Gastroesophageal sphincter (tissue), 4 donors: Measurements from ENCODE around the gene VSIG10. TPM values are rescaled to one million over a fixed set of nuclear protein-coding genes. Genes with fewer than 3 reads are reported as not detected.
"Not testable (repeated sequence)": the region's sequence is repeated elsewhere in the genome, so short reads cannot be mapped to it uniquely, and the experiment has no call there.

Experiments used
- ATAC-seq: fragments of 150-250 bp; one replicate; pipeline ENCODE4 v1.9.1; 2016; ENCODE audit warnings: mild to moderate bottlenecking, moderate library complexity
- H3K27ac ChIP-seq, 4 donors: fragments of 200-600 bp; sonication (generic) in 3 of 4; 1 replicate in 3 of 4; 2 replicates in 1 of 4; pipeline ENCODE4 v1.5.1; 2016 to 2019
- H3K27me3 ChIP-seq: fragments of 200-600 bp; sonication (generic); one replicate; pipeline ENCODE4 v1.5.1; 2019
- H3K36me3 ChIP-seq, 2 donors: fragments of 200-600 bp; sonication (generic); one replicate each; pipeline ENCODE4 v1.5.1; 2019; ENCODE audit warnings: control low read depth in 1 of 2
- H3K4me1 ChIP-seq, 3 donors: fragments of 200-600 bp; sonication (generic); 1 replicate in 2 of 3; 2 replicates in 1 of 3; pipeline ENCODE4 v1.5.1; 2016 to 2019; ENCODE audit warnings: control low read depth in 2 of 3
- H3K4me3 ChIP-seq, 2 donors: fragments of 200-600 bp; sonication (generic); one replicate each; pipeline ENCODE4 v1.5.1; 2019; ENCODE audit warnings: mild to moderate bottlenecking in 1 of 2, moderate library complexity in 1 of 2
- H3K9me3 ChIP-seq, 3 donors: fragments of 200-600 bp; sonication (generic); one replicate each; pipeline ENCODE4 v1.5.1; 2017 to 2019; ENCODE audit warnings: control low read depth in 2 of 3
- CTCF ChIP-seq, 4 experiments: fragments of 200-600 bp in 2 of 4; fragments of 450-650 bp in 2 of 4; sonication (generic) in 1 of 4; IDR thresholded peaks; one replicate each; pipeline ENCODE4 v1.5.1; 2017 to 2019; ENCODE audit warnings: antibody characterized with exemption in 4 of 4, mild to moderate bottlenecking in 2 of 4, moderate library complexity in 2 of 4
- EP300 ChIP-seq: sonication (generic); formaldehyde crosslinking; IDR thresholded peaks from one replicate; pipeline ENCODE4 v1.6.1; 2017; ENCODE audit warnings: antibody characterized with exemption, mild to moderate bottlenecking
- POLR2A ChIP-seq, 2 donors: fragments of 450-650 bp; IDR thresholded peaks; one replicate each; pipeline ENCODE4 v1.6.1; 2017; ENCODE audit warnings: antibody characterized with exemption in 2 of 2, mild to moderate bottlenecking in 2 of 2, moderate library complexity in 1 of 2
- POLR2AphosphoS5 ChIP-seq: sonication (generic); formaldehyde crosslinking; IDR thresholded peaks from one replicate; pipeline ENCODE4 v1.6.1; 2017; ENCODE audit warnings: antibody characterized with exemption
- WGBS, 2 donors: methylation state at CpG; one replicate each; pipeline ENCODE4 v1.1.5; 2018; ENCODE audit warnings: low coverage in 1 of 2; 5-methylcytosine and 5-hydroxymethylcytosine counted together
- total RNA-seq, 4 donors: library from RNA; depleted of rRNA; stranded (reverse); fragments of >200 nt; gene quantifications; one replicate each; pipeline ENCODE4 v1.1.0, GENCODE V29; 2016

Gene VSIG10
- total RNA-seq, 4 donors from 2014 or later: 14.7 to 24.6 (median 17.6) TPM

- no peaks in the 10 kb centered on the region for H3K27me3 ChIP-seq
- no peaks in the 10 kb centered on the region for H3K4me1 ChIP-seq
- H3K9me3 ChIP-seq: no peaks in the 10 kb centered on the region
- WGBS, 2 donors: 82 to 90% methylated on average over 2 of the region's 9 CpGs
- no peak for ATAC-seq
- no peak overlapping the region for H3K4me3 ChIP-seq
- peaks cover 0 to 49% of the 10 kb centered on the region in 2 donors for H3K36me3 ChIP-seq
- no peak for TF ChIP-seq CTCF (IDR thresholded peaks at IDR 0.05)
- no peak for TF ChIP-seq POLR2A (IDR thresholded peaks at IDR 0.05)
- no peak for TF ChIP-seq EP300
- no peak for TF ChIP-seq POLR2AphosphoS5
- H3K27ac ChIP-seq: no peak overlapping the region
These were observed 21.6 kb downstream of the VSIG10 start for GRCh38 chr12:118082161-118082560.

GRCh38 chr12:118081521-118081920 is 22.3 kb downstream of the VSIG10 start:
- not testable (repeated sequence) for H3K4me3 ChIP-seq, H3K27me3 ChIP-seq, H3K27ac ChIP-seq, H3K4me1 ChIP-seq, H3K9me3 ChIP-seq, ATAC-seq
- peaks cover 0 to 52% of the 10 kb centered on the region in 2 donors for H3K36me3 ChIP-seq
- WGBS, 2 donors: 94 to 100% methylated on average over 1 to 4 of the region's 9 CpGs

GRCh38 chr12:118073768-118074167 is 30.0 kb downstream of the VSIG10 start:
- Histone ChIP-seq H3K9me3 (no peaks in the 10 kb centered on the region), H3K4me1 (no peaks in the 10 kb centered on the region), H3K27ac (no peak overlapping the region), H3K4me3 (no peak overlapping the region), H3K27me3 (no peaks in the 10 kb centered on the region), H3K36me3 (peaks cover 0 to 47% of the 10 kb centered on the region in 2 donors)
- no peak for ATAC-seq
- TF ChIP-seq POLR2AphosphoS5 (no peak), POLR2A (IDR thresholded peaks at IDR 0.05) (no peak), CTCF (IDR thresholded peaks at IDR 0.05) (no peak), EP300 (no peak)
- 83 to 100% methylated on average over 1 of the region's 4 CpGs for WGBS, 2 donors

GRCh38 chr12:118070650-118071049 is 33.2 kb downstream of the VSIG10 start:
- H3K36me3 ChIP-seq: peaks cover 0 to 30% of the 10 kb centered on the region in 2 donors
- WGBS, 2 donors: 81 to 96% methylated on average over 3 of the region's 3 CpGs
- no peaks in the 10 kb centered on the region for H3K4me1 ChIP-seq
- H3K4me3 ChIP-seq: no peak overlapping the region
- H3K9me3 ChIP-seq: no peaks in the 10 kb centered on the region
- TF ChIP-seq EP300: no peak
- TF ChIP-seq POLR2AphosphoS5: no peak
- no peak for TF ChIP-seq CTCF (IDR thresholded peaks at IDR 0.05)
- no peak for TF ChIP-seq POLR2A (IDR thresholded peaks at IDR 0.05)
- no peak for ATAC-seq
- no peaks in the 10 kb centered on the region for H3K27me3 ChIP-seq
- no peak overlapping the region for H3K27ac ChIP-seq

GRCh38 chr12:118068445-118068844 is 35.4 kb downstream of the VSIG10 start:
- ATAC-seq: no peak
- TF ChIP-seq EP300 (no peak), POLR2AphosphoS5 (no peak), CTCF (IDR thresholded peaks at IDR 0.05) (no peak), POLR2A (IDR thresholded peaks at IDR 0.05) (no peak)
- 85 to 90% methylated on average over 2 of the region's 2 CpGs for WGBS, 2 donors

More at GRCh38 chr12:118068445-118068844, 35.4 kb downstream of the VSIG10 start:
- no peak overlapping the region for H3K27ac ChIP-seq
- no peaks in the 10 kb centered on the region for H3K9me3 ChIP-seq
- no peaks in the 10 kb centered on the region for H3K27me3 ChIP-seq
- H3K36me3 ChIP-seq: peaks cover 0 to 25% of the 10 kb centered on the region in 2 donors
- no peak overlapping the region for H3K4me3 ChIP-seq
- peaks cover 0 to 12% (median 0%) of the 10 kb centered on the region in 3 donors for H3K4me1 ChIP-seq
